HFFc6 (cell line): ENCODE measurements around the gene DNAI7. TPM values are rescaled to one million over a fixed set of nuclear protein-coding genes. Genes with fewer than 3 reads are reported as not detected.

ENCODE experiments used
- DNase-seq: peaks from one replicate; pipeline ENCODE4 v3.0.0-alpha.2; 2018
- H3K27ac Mint-ChIP-seq: 2 replicates; pipeline ENCODE4 v1.8.0; 2020; ENCODE audit warnings: mild to moderate bottlenecking, mixed read lengths
- H3K27me3 Mint-ChIP-seq: 2 replicates; pipeline ENCODE4 v1.8.0; 2021; ENCODE audit warnings: mild to moderate bottlenecking, moderate library complexity, mixed read lengths; ENCODE audit not compliant: insufficient read depth
- H3K36me3 Mint-ChIP-seq: 2 replicates; pipeline ENCODE4 v1.8.0; 2021; ENCODE audit warnings: low read depth, mixed read lengths
- H3K4me1 Mint-ChIP-seq: 2 replicates; pipeline ENCODE4 v1.8.0; 2020; ENCODE audit warnings: low read depth, mixed read lengths
- H3K4me3 Mint-ChIP-seq: 2 replicates; pipeline ENCODE4 v1.8.0; 2020; ENCODE audit warnings: mild to moderate bottlenecking, moderate library complexity, mixed read lengths
- H3K9me3 Mint-ChIP-seq: 2 replicates; pipeline ENCODE4 v1.8.0; 2020; ENCODE audit warnings: mild to moderate bottlenecking, mixed read lengths
- total RNA-seq, 6 experiments: library from RNA; stranded (reverse); fragmentation: NEBNext Ultra II Directional; extraction: Animal tissue kit (Norgen Biotek cat#: 25700); gene quantifications; 2 replicates in 1 of 6; 3 replicates in 5 of 6; pipeline ENCODE4 v1.2.3, GENCODE V29; 2021
- TF ChIP-seq, protein P1 (sequence below): fragments of 200-600 bp; sonication (generic); IDR thresholded peaks from 2 replicates; pipeline ENCODE4 v1.5.0; 2021; ENCODE audit warnings: antibody characterized with exemption, mild to moderate bottlenecking

DNAI7 gene
- total RNA-seq, 6 experiments from 2014 or later = 0.16 to 0.48 (median 0.30) TPM; not detected in 2

DNA sequence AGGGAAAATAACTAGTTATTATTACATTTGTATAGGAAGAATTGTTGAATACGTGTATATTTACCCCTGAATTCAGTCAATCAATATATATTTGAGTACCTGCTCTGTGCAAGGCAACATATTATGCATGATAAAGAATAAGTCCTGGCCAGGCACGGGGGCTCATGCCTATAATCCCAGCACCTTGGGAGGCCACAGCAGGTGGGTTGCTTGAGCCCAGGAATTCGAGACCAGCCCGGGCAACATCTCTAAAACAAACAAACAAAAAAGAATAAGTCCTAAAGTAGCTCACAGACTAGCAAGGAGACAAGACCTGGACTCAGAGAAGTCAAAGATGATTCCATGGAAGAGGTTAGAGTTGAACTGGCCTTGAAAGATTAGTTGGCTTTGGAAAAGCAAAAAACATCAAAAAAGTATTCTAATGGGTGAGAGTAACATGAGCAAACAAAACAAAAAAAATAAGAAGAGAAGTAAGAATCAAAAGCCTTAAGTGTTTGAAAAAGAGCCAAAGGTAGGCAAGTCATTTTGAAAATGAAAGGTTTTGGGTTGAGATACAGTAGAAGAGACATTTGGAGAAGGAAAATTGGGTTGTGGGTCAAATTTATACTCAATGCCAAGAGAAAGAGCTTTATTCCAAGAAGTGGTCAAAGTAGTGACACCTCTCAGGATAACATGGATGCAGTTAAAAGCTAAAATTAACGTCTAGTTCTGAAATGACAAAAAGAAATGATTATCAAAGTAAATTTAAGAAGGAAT is 130.9 kb downstream of the DNAI7 start:
- Mint-ChIP-seq H3K4me3 (no peak overlapping the region), H3K27ac (no peak overlapping the region), H3K27me3 (peaks cover 30% of the 10 kb centered on the region), H3K9me3 (no peaks in the 10 kb centered on the region), H3K4me1 (0 out of 2 replicates have a peak, but pooled peaks cover 4% of the 10 kb centered on the region), H3K36me3 (no peaks in the 10 kb centered on the region)
- no peak for DNase-seq
- TF ChIP-seq, protein P1, sequence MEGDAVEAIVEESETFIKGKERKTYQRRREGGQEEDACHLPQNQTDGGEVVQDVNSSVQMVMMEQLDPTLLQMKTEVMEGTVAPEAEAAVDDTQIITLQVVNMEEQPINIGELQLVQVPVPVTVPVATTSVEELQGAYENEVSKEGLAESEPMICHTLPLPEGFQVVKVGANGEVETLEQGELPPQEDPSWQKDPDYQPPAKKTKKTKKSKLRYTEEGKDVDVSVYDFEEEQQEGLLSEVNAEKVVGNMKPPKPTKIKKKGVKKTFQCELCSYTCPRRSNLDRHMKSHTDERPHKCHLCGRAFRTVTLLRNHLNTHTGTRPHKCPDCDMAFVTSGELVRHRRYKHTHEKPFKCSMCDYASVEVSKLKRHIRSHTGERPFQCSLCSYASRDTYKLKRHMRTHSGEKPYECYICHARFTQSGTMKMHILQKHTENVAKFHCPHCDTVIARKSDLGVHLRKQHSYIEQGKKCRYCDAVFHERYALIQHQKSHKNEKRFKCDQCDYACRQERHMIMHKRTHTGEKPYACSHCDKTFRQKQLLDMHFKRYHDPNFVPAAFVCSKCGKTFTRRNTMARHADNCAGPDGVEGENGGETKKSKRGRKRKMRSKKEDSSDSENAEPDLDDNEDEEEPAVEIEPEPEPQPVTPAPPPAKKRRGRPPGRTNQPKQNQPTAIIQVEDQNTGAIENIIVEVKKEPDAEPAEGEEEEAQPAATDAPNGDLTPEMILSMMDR = no peak

- Mint-ChIP-seq H3K27me3 (peaks cover 12% of the 10 kb centered on the region), H3K36me3 (no peaks in the 10 kb centered on the region), H3K27ac (no peak overlapping the region), H3K9me3 (no peaks in the 10 kb centered on the region), H3K4me3 (no peak overlapping the region), H3K4me1 (peaks cover 9% of the 10 kb centered on the region)
- TF ChIP-seq, protein P1 = no peak
- DNase-seq = no peak
These were observed 136.3 kb downstream of the DNAI7 start for GRCh38 chr12:25058658-25059058.

Other genes starting within 250 kb of the DNAI7 start
- gene BCAT1, start 246.1 kb downstream of the DNAI7 start, total RNA-seq = 100 to 1,000 TPM; 156 to 180 (median 173) TPM
- gene ETFRF1, start 77 bp upstream of the DNAI7 start, total RNA-seq = 10 to 100 TPM; 19.1 to 29.2 (median 25.7) TPM
- 10 to 100 TPM; 15.9 to 20.5 (median 18.0) TPM for gene KRAS, start 55.8 kb upstream of the DNAI7 start, total RNA-seq